Ovary (tissue), 9 donors: ENCODE data around the gene LRP1B. TPM values are rescaled to one million over a fixed set of nuclear protein-coding genes. Genes with fewer than 3 reads are reported as not detected.

Source experiments
- DNase-seq, 5 donors: peaks; one replicate each; pipeline ENCODE4 v3.0.0-alpha.2; 2019 to 2020
- H3K27ac ChIP-seq, 2 donors: fragments of 200-600 bp; one replicate each; pipeline versions ENCODE4 v1.5.1 to v1.8.0; 2019 to 2022
- H3K27me3 ChIP-seq: fragments of 200-600 bp; one replicate; pipeline ENCODE4 v1.8.0; 2022
- H3K36me3 ChIP-seq: fragments of 200-600 bp; sonication (generic); one replicate; pipeline ENCODE4 v1.5.1; 2019
- H3K4me1 ChIP-seq: one replicate; pipeline ENCODE4 v1.8.1; 2013; ENCODE audit warnings: mild to moderate bottlenecking, moderate library complexity; ENCODE audit not compliant: insufficient read depth
- H3K4me3 ChIP-seq: fragments of 200-600 bp; sonication (generic); one replicate; pipeline ENCODE4 v1.5.1; 2017
- H3K9me3 ChIP-seq, 2 donors: fragments of 200-600 bp in 1 of 2; sonication (generic) in 1 of 2; one replicate each; pipeline versions ENCODE4 v1.5.1 to v1.8.1; 2013 to 2019; ENCODE audit warnings: mild to moderate bottlenecking in 1 of 2, moderate library complexity in 1 of 2
- CTCF ChIP-seq, 3 donors: fragments of 450-650 bp in 2 of 3; fragments of 200-600 bp in 1 of 3; IDR thresholded peaks; one replicate each; pipeline versions ENCODE4 v1.5.1 to v1.8.0; 2016 to 2022; ENCODE audit warnings: antibody characterized with exemption in 3 of 3, mild to moderate bottlenecking in 1 of 3
- EP300 ChIP-seq: sonication (generic); formaldehyde crosslinking; IDR thresholded peaks from one replicate; pipeline ENCODE4 v1.6.1; 2017; ENCODE audit warnings: antibody characterized with exemption
- POLR2A ChIP-seq: fragments of 450-650 bp; IDR thresholded peaks from one replicate; pipeline ENCODE4 v1.6.1; 2017; ENCODE audit warnings: antibody characterized with exemption, mild to moderate bottlenecking, moderate library complexity
- WGBS, 3 donors: extraction: QIAGEN DNeasy Blood & Tissue Kit in 1 of 3; methylation state at CpG; one replicate each; pipeline versions ENCODE4 v1.1.5 to v1.1.7; 2013 to 2017; 5-methylcytosine and 5-hydroxymethylcytosine counted together
- intact Hi-C, 4 donors: fragments of 100-400 bp; cut with DNase I; formaldehyde crosslinking; loops; one replicate each; pipeline versions ENCODE4 v1.11.0 to v1.15.1; 2022 to 2023
- polyA plus RNA-seq, 2 donors: library from polyadenylated mRNA; stranded (reverse); fragments of 200-250 nt in 1 of 2; fragments of 350-450 nt in 1 of 2; fragmentation: Illumina TruSeq in 1 of 2; extraction: RNeasy Lipid Tissue Mini Kit (QIAGEN cat#74804) in 1 of 2; gene quantifications; one replicate each; pipeline ENCODE4 v1.2.3, GENCODE V29; 2013 to 2014
- total RNA-seq, 7 donors: library from RNA; depleted of rRNA in 2 of 7; stranded (reverse); fragments of >200 nt in 2 of 7; fragmentation: NEBNext Ultra II Directional in 3 of 7; extraction: Animal tissue kit (Norgen Biotek cat#: 25700) in 3 of 7; gene quantifications; one replicate each; pipeline versions ENCODE4 v1.1.0 to v1.2.4, GENCODE V29; 2016 to 2023
- donor health status: DM: no; HTN: no; CAD: no; lungs with moderate emphysema.
- donor health status: DM: no; HTN: no; CAD: no.
- donor health status: Bipolar disorder and iron deficiency.
- donor health status: DM: yes; HTN: yes; CAD: no.
- donor health status: DM: no; HTN: no; CAD: no.
- donor health status: DM: yes; HTN: yes; CAD: no.

Gene LRP1B
- total and polyA plus RNA-seq, 9 donors = 0.08 to 2.6 (median 0.37) TPM

DNA sequence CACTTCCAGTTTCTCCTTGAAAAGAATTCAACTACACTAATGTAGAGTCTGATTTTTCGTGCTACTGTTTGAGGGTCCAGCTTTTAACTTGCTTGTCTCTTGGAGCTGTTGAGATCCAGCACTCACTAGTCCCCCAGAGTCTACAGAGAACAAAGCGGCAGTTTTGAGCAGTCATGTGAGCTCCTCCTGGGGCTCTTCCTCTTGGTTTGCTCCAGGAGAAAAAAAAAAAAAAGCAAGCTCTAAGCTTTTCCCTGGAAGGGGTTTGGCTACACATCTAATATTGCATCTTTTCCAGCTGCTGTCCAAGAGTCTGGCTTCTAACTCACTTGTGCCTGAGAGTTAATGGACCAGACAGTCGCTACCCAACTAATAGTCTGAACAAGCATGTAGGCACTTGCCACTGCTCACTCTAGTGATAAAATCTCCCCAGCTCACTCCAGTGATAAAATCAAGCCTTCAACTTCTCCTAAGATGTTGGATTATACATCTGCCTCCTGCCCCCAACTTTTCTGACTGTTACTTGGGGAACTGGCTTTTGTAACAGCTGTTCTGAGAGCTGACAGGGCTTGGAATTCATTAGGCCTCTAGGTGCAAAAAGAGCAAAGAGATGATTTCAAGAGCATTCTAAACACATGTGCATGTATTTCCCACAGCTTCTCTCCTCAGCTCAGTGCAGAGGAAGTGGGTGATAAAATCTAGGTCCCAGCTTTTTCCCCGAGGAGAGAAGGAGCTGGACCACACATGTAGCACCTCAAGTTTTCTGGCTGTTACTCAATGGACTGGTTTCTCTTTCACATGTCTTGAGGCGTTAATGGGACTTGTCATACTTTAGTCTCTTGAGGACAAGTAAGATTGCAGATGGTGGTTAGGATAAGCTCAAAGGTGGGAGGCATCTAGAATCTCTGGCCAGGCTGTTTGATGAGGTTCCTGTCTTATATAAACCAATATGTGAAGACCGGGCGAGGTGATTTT, 750.5 kb downstream of the LRP1B start:
- no peak for DNase-seq
- WGBS, 3 donors = 81 to 84% (median 82%) methylated on average over 7 of the region's 7 CpGs
- no peaks in the 10 kb centered on the region for H3K4me1 ChIP-seq
- H3K27me3 ChIP-seq = no peaks in the 10 kb centered on the region
- intact Hi-C loops = no loop called here
- no peak overlapping the region for H3K4me3 ChIP-seq
- no peak overlapping the region for H3K27ac ChIP-seq
- no peaks in the 10 kb centered on the region for H3K9me3 ChIP-seq
- H3K36me3 ChIP-seq = no peaks in the 10 kb centered on the region
- TF ChIP-seq CTCF (IDR thresholded peaks at IDR 0.05) (no peak), POLR2A (no peak), EP300 (no peak)

- Histone ChIP-seq H3K36me3 (no peaks in the 10 kb centered on the region), H3K27me3 (no peaks in the 10 kb centered on the region), H3K27ac (no peak overlapping the region), H3K4me3 (no peak overlapping the region), H3K9me3 (no peaks in the 10 kb centered on the region), H3K4me1 (no peaks in the 10 kb centered on the region)
- intact Hi-C loops = no loop called here
- no peak for DNase-seq
- WGBS, 3 donors = 78 to 83% (median 79%) methylated on average over 1 of the region's 1 CpG
- TF ChIP-seq EP300 (no peak), CTCF (IDR thresholded peaks at IDR 0.05) (no peak), POLR2A (no peak)
Measured at GRCh38 chr2:141364821-141365220, 766.0 kb downstream of the LRP1B start.

DNA sequence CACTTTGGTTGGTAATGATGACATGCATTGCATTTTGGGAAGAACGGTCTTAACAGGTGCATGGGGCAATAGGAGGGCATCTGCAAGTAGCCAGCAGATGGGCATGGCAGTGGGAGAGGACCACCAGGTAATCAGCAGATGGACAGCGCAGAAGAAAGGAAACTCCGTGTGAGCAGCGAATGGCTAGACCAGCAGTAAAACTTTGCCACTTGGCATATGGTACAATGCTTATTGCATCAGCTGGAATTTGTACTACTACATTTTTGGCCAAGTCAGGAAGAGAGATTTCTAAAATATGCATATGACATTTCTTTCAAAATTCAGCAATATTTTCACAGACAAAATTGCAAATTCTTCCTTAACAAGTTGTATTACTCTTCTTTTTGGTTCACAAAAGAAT, 768.5 kb downstream of the LRP1B start:
- no peaks in the 10 kb centered on the region for H3K4me1 ChIP-seq
- H3K27me3 ChIP-seq = no peaks in the 10 kb centered on the region
- no peak overlapping the region for H3K27ac ChIP-seq
- no peak for DNase-seq
- no peak for TF ChIP-seq POLR2A
- TF ChIP-seq CTCF (IDR thresholded peaks at IDR 0.05) = no peak
- no peak for TF ChIP-seq EP300
- H3K36me3 ChIP-seq = no peaks in the 10 kb centered on the region
- no peak overlapping the region for H3K4me3 ChIP-seq
- 85 to 93% (median 86%) methylated on average over 4 of the region's 4 CpGs for WGBS, 3 donors
- intact Hi-C loops = no loop called here
- H3K9me3 ChIP-seq = no peaks in the 10 kb centered on the region

DNA sequence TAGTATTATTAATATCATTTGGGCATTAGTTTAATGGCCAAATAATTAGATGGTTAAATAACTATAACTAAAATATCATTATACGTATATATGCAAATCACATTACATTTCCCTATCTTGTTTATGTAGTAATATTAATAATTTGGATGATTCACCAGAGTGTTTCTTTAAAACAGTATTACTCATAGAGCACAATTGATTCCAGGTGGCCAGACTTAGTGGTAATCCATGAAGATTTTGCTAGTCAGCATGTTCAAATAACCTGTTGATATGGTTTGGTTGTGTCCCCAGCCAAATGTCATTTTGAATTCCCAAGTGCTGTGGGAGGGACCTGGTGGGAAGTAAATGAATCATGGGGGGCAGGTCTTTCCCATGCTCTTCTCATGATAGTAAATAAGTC, 782.3 kb downstream of the LRP1B start:
- no peaks in the 10 kb centered on the region for H3K27me3 ChIP-seq
- no peak for DNase-seq
- H3K4me3 ChIP-seq = no peak overlapping the region
- 91 to 98% (median 94%) methylated on average over 1 of the region's 1 CpG for WGBS, 3 donors
- no peak overlapping the region for H3K27ac ChIP-seq
- H3K4me1 ChIP-seq = no peaks in the 10 kb centered on the region
- TF ChIP-seq CTCF (IDR thresholded peaks at IDR 0.05) (no peak), EP300 (no peak), POLR2A (no peak)
- intact Hi-C loops = no loop called here
- H3K36me3 ChIP-seq = no peaks in the 10 kb centered on the region
- H3K9me3 ChIP-seq = no peaks in the 10 kb centered on the region
